ENCODE data around the gene PERM1. TPM values are rescaled to one million over a fixed set of nuclear protein-coding genes. Genes with fewer than 3 reads are reported as not detected.
"Not testable (repeated sequence)": the region's sequence is repeated elsewhere in the genome, so short reads cannot be mapped to it uniquely, and the experiment has no call there.

PERM1 gene
- total RNA-seq, 1 experiment from 2014 or later: not detected

GRCh38 chr1:1011396-1011949 is 29.6 kb upstream of the PERM1 start:
- no peak for TF ChIP-seq CTCF (IDR thresholded peaks at IDR 0.05; ENCODE audit: unreplicated experiment)
- Mint-ChIP-seq H3K36me3 (ENCODE audit: insufficient read depth, unreplicated experiment) (peaks cover 16% of the 10 kb centered on the region), H3K27ac (ENCODE audit: low read depth, unreplicated experiment) (no peak overlapping the region), H3K27me3 (ENCODE audit: insufficient read depth, unreplicated experiment) (no peaks in the 10 kb centered on the region), H3K4me1 (ENCODE audit: insufficient read depth, unreplicated experiment) (peaks cover 9% of the 10 kb centered on the region), H3K9me3 (ENCODE audit: unreplicated experiment) (no peaks in the 10 kb centered on the region), H3K4me3 (ENCODE audit: unreplicated experiment) (no peak overlapping the region)
- CTCF ChIA-PET: no interaction called here
- intact Hi-C loops (cut with micrococcal nuclease): no loop called here
- no peak for DNase-seq (ENCODE audit: unreplicated experiment)
- POLR2A ChIA-PET: interaction anchor here (1.3 kb wide), 1 partner anchor 13 kb away, joined by 3 read pairs; no protein-coding TSS in a partner anchor
- no TSS peak for BruUV-seq (replicated peaks)

GRCh38 chr1:1010131-1010530 is 28.2 kb upstream of the PERM1 start:
- ChIA-PET POLR2A (interaction anchor here (0.6 to 1.3 kb wide), 2 partner anchors 11 to 305 kb away, joined by 3 to 6 read pairs; no protein-coding TSS in a partner anchor), CTCF (interaction anchor here (1.5 kb wide), 1 partner anchor 54 kb away, joined by 4 read pairs; no protein-coding TSS in a partner anchor)
- intact Hi-C loops (cut with micrococcal nuclease); H3K27me3 Mint-ChIP-seq (ENCODE audit: insufficient read depth, unreplicated experiment); H3K4me1 Mint-ChIP-seq (ENCODE audit: insufficient read depth, unreplicated experiment); BruUV-seq (replicated peaks); H3K9me3 Mint-ChIP-seq (ENCODE audit: unreplicated experiment); H3K27ac Mint-ChIP-seq (ENCODE audit: low read depth, unreplicated experiment); DNase-seq (ENCODE audit: unreplicated experiment); H3K4me3 Mint-ChIP-seq (ENCODE audit: unreplicated experiment): not testable (repeated sequence)
- peaks cover 16% of the 10 kb centered on the region for H3K36me3 Mint-ChIP-seq (ENCODE audit: insufficient read depth, unreplicated experiment)

- H3K27me3 Mint-ChIP-seq (ENCODE audit: insufficient read depth, unreplicated experiment): no peaks in the 10 kb centered on the region
- intact Hi-C loops (cut with micrococcal nuclease): no loop called here
Measured at GRCh38 chr1:1006305-1007159, 24.6 kb upstream of the PERM1 start.

GRCh38 chr1:1005774-1006304 is 23.9 kb upstream of the PERM1 start:
- Mint-ChIP-seq H3K36me3 (ENCODE audit: insufficient read depth, unreplicated experiment) (no peaks in the 10 kb centered on the region), H3K27me3 (ENCODE audit: insufficient read depth, unreplicated experiment) (no peaks in the 10 kb centered on the region), H3K4me3 (ENCODE audit: unreplicated experiment) (no peak overlapping the region), H3K9me3 (ENCODE audit: unreplicated experiment) (no peaks in the 10 kb centered on the region), H3K27ac (ENCODE audit: low read depth, unreplicated experiment) (no peak overlapping the region), H3K4me1 (ENCODE audit: insufficient read depth, unreplicated experiment) (peaks cover 7% of the 10 kb centered on the region)
- no TSS peak for BruUV-seq (replicated peaks)
- ChIA-PET POLR2A (interaction anchor here (1.4 kb wide), 1 partner anchor 7 kb away, joined by 3 read pairs; the partner anchor contains the start of gene ISG15), CTCF (interaction anchor here (1.5 to 2.0 kb wide), 3 partner anchors 9 to 22 kb away, joined by 4 to 7 read pairs (median 5); no protein-coding TSS in a partner anchor)
- intact Hi-C loops (cut with micrococcal nuclease): no loop called here
- no peak for DNase-seq (ENCODE audit: unreplicated experiment)
- no peak for TF ChIP-seq CTCF (IDR thresholded peaks at IDR 0.05; ENCODE audit: unreplicated experiment)

More at GRCh38 chr1:1006305-1007159, 24.6 kb upstream of the PERM1 start:
- H3K4me3 Mint-ChIP-seq (ENCODE audit: unreplicated experiment): no peak overlapping the region
- no peak for DNase-seq (ENCODE audit: unreplicated experiment)
- TF ChIP-seq CTCF (IDR thresholded peaks at IDR 0.05; ENCODE audit: unreplicated experiment): no peak
- no TSS peak for BruUV-seq (replicated peaks)
- no peaks in the 10 kb centered on the region for H3K36me3 Mint-ChIP-seq (ENCODE audit: insufficient read depth, unreplicated experiment)
- H3K9me3 Mint-ChIP-seq (ENCODE audit: unreplicated experiment): no peaks in the 10 kb centered on the region
- H3K4me1 Mint-ChIP-seq (ENCODE audit: insufficient read depth, unreplicated experiment): peaks cover 5% of the 10 kb centered on the region
- H3K27ac Mint-ChIP-seq (ENCODE audit: low read depth, unreplicated experiment): no peak overlapping the region
- POLR2A ChIA-PET: interaction anchor here (0.6 kb wide), 1 partner anchor 23 kb away, joined by 3 read pairs; no protein-coding TSS in a partner anchor
- CTCF ChIA-PET: interaction anchor here (1.5 to 2.0 kb wide), 3 partner anchors 8 to 22 kb away, joined by 4 to 7 read pairs (median 5); no protein-coding TSS in a partner anchor
